GM06990 (cell line): Measurements from ENCODE around the gene PRKCZ.

Source experiments
- DNase-seq: peaks from one replicate; pipeline ENCODE4 v3.0.0-alpha.2; 2011; ENCODE audit not compliant: insufficient read length; ENCODE audit errors: extremely low read depth
- H3K27me3 ChIP-seq: replicated peaks from 2 replicates; pipeline ENCODE4 v1.6.0; 2011; ENCODE audit warnings: low read length; ENCODE audit not compliant: control insufficient read depth, insufficient read depth
- H3K36me3 ChIP-seq: 2 replicates; pipeline ENCODE4 v1.5.1; 2011; ENCODE audit warnings: low read length; ENCODE audit not compliant: control insufficient read depth, insufficient read depth
- H3K4me3 ChIP-seq: replicated peaks from 2 replicates; pipeline ENCODE4 v1.5.1; 2011; ENCODE audit warnings: low read depth, mild to moderate bottlenecking, control low read depth, low read length
- CTCF ChIP-seq: IDR thresholded peaks from 2 replicates; pipeline ENCODE4 v1.5.1; 2011; ENCODE audit warnings: low read length, control low read depth, mild to moderate bottlenecking, inconsistent platforms; ENCODE audit not compliant: insufficient read depth, poor library complexity, severe bottlenecking

Gene PRKCZ

DNA sequence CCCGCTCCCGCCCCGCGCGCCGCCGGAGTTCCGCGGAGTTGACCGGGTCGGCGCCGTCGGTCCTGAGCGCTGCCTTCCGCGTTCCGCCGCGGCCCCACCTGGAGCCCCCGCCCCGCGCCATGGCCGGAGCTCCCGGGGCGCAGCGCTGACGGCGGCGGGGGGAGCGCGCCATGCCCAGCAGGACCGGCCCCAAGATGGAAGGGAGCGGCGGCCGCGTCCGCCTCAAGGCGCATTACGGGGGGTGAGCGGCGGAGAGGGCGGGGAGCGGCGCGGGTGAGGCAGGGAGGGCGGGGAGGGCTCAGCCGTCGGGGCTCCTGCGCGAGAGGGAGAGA, 216 bp downstream of the PRKCZ start:
- TF ChIP-seq CTCF = no peak
- Histone ChIP-seq H3K27me3 (no peaks in the 10 kb centered on the region; the same call in 1 of the 2 replicates), H3K36me3 (no peaks in the 10 kb centered on the region), H3K4me3 (peak overlapping the region; percentile 38)
- no peak for DNase-seq

DNA sequence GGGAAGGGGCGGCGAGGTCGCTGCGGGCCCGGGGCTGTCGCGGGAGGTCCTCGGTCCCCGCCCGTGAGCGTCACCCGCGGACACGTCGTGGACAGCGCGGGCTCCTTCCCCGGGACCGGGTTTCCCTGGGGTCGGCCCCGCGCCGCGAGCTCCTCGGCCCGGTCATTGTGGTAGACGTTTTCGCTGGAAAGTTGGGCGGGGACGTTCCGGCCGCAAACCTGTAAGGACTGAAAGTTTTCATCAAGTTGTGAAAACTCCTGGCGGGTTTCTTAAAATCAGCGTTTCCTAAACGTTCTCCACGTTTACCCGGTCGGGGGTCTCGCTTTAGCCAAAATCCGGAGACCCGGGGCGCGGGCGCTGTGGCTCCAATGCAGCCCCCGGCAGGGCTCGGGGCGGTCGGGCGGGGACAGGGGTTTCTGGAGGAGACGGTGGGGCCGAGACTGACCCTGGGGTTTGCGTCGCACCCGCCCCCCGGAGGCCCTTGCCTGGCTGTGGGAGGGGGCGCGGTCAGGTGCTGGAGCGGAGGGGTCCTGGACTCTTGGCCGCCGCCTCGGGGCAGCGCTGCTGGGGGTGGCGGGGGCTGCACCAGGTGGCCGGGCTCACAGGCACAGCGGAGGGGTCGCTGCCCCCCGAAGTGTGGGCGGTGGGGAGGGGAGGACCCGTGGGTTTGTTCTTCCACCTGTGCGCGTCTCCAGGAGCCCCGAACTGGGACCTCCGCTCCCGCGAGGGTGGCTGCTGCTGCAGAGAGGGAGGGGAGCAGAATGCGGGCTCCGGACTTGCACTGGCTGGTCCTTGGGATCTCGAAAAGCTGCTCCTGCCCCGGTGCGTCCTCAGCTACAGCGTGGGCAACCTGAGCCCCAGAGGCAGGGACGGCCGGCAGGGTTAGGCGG, 827 bp downstream of the PRKCZ start:
- Histone ChIP-seq H3K4me3 (peak overlapping the region; percentile 38), H3K36me3 (no peaks in the 10 kb centered on the region), H3K27me3 (no peaks in the 10 kb centered on the region; the same call in 1 of the 2 replicates)
- DNase-seq = no peak
- TF ChIP-seq CTCF = no peak

GRCh38 chr1:2052054-2052679, 2.0 kb downstream of the PRKCZ start:
- H3K4me3 ChIP-seq = no peak overlapping the region
- DNase-seq = no peak
- no peaks in the 10 kb centered on the region; the same call in 1 of the 2 replicates for H3K27me3 ChIP-seq
- TF ChIP-seq CTCF = no peak
- no peaks in the 10 kb centered on the region for H3K36me3 ChIP-seq

GRCh38 chr1:2052756-2053155, 2.5 kb downstream of the PRKCZ start:
- no peaks in the 10 kb centered on the region; the same call in 1 of the 2 replicates for H3K27me3 ChIP-seq
- H3K4me3 ChIP-seq = no peak overlapping the region
- no peaks in the 10 kb centered on the region for H3K36me3 ChIP-seq
- TF ChIP-seq CTCF = no peak
- DNase-seq = no peak

- Histone ChIP-seq H3K27me3 (no peaks in the 10 kb centered on the region; the same call in 1 of the 2 replicates), H3K4me3 (no peak overlapping the region), H3K36me3 (no peaks in the 10 kb centered on the region)
- no peak for TF ChIP-seq CTCF
- no peak for DNase-seq
Observed at GRCh38 chr1:2053217-2053616, 3.0 kb downstream of the PRKCZ start.
